Measurements from ENCODE around the gene CADPS2. TPM values are rescaled to one million over a fixed set of nuclear protein-coding genes. Genes with fewer than 3 reads are reported as not detected.

CADPS2 gene
- total RNA-seq, 1 donor from 2014 or later: 3.1 TPM

GRCh38 chr7:122902751-122903495, 16.7 kb upstream of the CADPS2 start:
- H3K4me3 Mint-ChIP-seq: no peak overlapping the region
- no peaks in the 10 kb centered on the region for H3K4me1 Mint-ChIP-seq
- H3K36me3 Mint-ChIP-seq (ENCODE audit: low read depth): no peaks in the 10 kb centered on the region
- no peaks in the 10 kb centered on the region for H3K9me3 Mint-ChIP-seq
- no peak overlapping the region for H3K27ac Mint-ChIP-seq (ENCODE audit: unreplicated experiment)
- no peak for DNase-seq (ENCODE audit: low read depth, low spot score)
- TF ChIP-seq CTCF (conservative IDR thresholded peaks at IDR 0.05): peak; percentile 47
- H3K27me3 Mint-ChIP-seq (ENCODE audit: low read depth): no peaks in the 10 kb centered on the region

- Mint-ChIP-seq H3K4me1 (no peaks in the 10 kb centered on the region), H3K9me3 (no peaks in the 10 kb centered on the region), H3K27me3 (ENCODE audit: low read depth) (no peaks in the 10 kb centered on the region), H3K27ac (ENCODE audit: unreplicated experiment) (no peak overlapping the region), H3K36me3 (ENCODE audit: low read depth) (no peaks in the 10 kb centered on the region), H3K4me3 (no peak overlapping the region)
- no peak for TF ChIP-seq CTCF (conservative IDR thresholded peaks at IDR 0.05)
- DNase-seq (ENCODE audit: low read depth, low spot score): no peak
Observed at GRCh38 chr7:122901250-122901649, 15.0 kb upstream of the CADPS2 start.

DNA sequence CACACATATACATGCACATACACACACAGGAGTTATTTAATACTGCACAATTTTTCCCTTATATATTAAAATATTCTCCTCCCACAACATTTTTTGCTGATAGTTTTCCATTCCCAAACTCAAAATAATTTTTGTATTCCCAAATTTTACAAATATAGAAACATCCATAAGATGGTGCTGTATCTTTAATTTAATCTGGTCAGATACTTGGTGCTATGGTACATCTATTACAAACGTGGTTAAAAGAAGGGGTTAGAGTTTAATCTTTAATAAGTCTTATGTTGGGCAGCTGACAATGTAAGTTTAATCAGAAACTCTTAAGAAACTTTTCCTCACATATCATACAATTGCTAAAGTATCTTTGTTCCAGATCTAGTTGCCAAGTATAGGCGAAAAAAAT, 10.2 kb upstream of the CADPS2 start:
- no peak overlapping the region for H3K4me3 Mint-ChIP-seq
- no peaks in the 10 kb centered on the region for H3K27me3 Mint-ChIP-seq (ENCODE audit: low read depth)
- no peaks in the 10 kb centered on the region for H3K4me1 Mint-ChIP-seq
- no peak for TF ChIP-seq CTCF (conservative IDR thresholded peaks at IDR 0.05)
- DNase-seq (ENCODE audit: low read depth, low spot score): no peak
- no peak overlapping the region for H3K27ac Mint-ChIP-seq (ENCODE audit: unreplicated experiment)
- no peaks in the 10 kb centered on the region for H3K9me3 Mint-ChIP-seq
- no peaks in the 10 kb centered on the region for H3K36me3 Mint-ChIP-seq (ENCODE audit: low read depth)

- peaks cover 12% of the 10 kb centered on the region for H3K27me3 Mint-ChIP-seq (ENCODE audit: low read depth)
- H3K27ac Mint-ChIP-seq (ENCODE audit: unreplicated experiment): no peak overlapping the region
- DNase-seq (ENCODE audit: low read depth, low spot score): no peak
- no peak overlapping the region for H3K4me3 Mint-ChIP-seq
- no peak for TF ChIP-seq CTCF (conservative IDR thresholded peaks at IDR 0.05)
- no peaks in the 10 kb centered on the region for H3K9me3 Mint-ChIP-seq
- H3K4me1 Mint-ChIP-seq: no peaks in the 10 kb centered on the region
- no peaks in the 10 kb centered on the region for H3K36me3 Mint-ChIP-seq (ENCODE audit: low read depth)
Observed at GRCh38 chr7:122893486-122893885, 7.2 kb upstream of the CADPS2 start.

DNA sequence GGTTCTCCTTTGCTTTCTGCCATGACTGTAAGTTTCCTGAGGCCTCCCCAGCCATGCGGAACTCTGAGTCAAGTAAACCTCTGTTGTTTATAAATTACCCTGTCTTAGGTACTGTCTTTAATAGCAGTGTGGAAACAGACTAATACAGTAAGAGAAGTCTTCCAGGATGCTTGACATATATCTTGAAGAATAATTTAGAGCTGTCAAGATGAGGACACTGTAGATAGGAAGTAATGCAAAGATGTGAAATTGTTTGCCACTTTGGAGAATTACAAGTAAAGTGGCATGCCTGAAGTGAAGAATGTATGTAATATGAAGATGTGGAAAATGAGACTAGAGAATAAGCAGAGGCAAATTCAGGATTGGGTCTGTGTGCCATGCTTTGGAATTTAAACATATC, 2.9 kb upstream of the CADPS2 start:
- H3K27me3 Mint-ChIP-seq (ENCODE audit: low read depth): peaks cover 46% of the 10 kb centered on the region
- no peak for DNase-seq (ENCODE audit: low read depth, low spot score)
- peaks cover 15% of the 10 kb centered on the region for H3K4me1 Mint-ChIP-seq
- no peaks in the 10 kb centered on the region for H3K36me3 Mint-ChIP-seq (ENCODE audit: low read depth)
- TF ChIP-seq CTCF (conservative IDR thresholded peaks at IDR 0.05): no peak
- H3K9me3 Mint-ChIP-seq: no peaks in the 10 kb centered on the region
- peak overlapping the region; percentile 29 for H3K4me3 Mint-ChIP-seq
- H3K27ac Mint-ChIP-seq (ENCODE audit: unreplicated experiment): no peak overlapping the region
